ENCODE results near the gene SGCB. TPM values are rescaled to one million over a fixed set of nuclear protein-coding genes. Genes with fewer than 3 reads are reported as not detected.

SGCB gene
- total and polyA plus RNA-seq, 2 donors (not counting 1 experiment from before 2014, with no cell fraction given), result 2.3 to 9.7 TPM

- TF ChIP-seq CTCF (IDR thresholded peaks at IDR 0.05), result no peak
- Histone ChIP-seq H3K36me3 (replicated peaks in 1 of 2; ENCODE audit: control extremely low read depth in 1 of 2, control insufficient read depth in 1 of 2, extremely low read depth in 1 of 2, insufficient read depth in 2 of 2, low read length in 1 of 2) (no peaks in the 10 kb centered on the region), H2AFZ (ENCODE audit: insufficient read depth, low read depth, low read length, poor library complexity, severe bottlenecking) (no peak overlapping the region), H3K27me3 (replicated peaks in 1 of 4; ENCODE audit: control extremely low read depth in 1 of 4, control insufficient read depth in 3 of 4, insufficient read depth in 4 of 4, low read length in 3 of 4) (peaks cover 0 to 6% (median 5%) of the 10 kb centered on the region in 4 experiments), H3K9ac (ENCODE audit: low read length) (no peak overlapping the region), H3K79me2 (ENCODE audit: control insufficient read depth, insufficient read depth, low read length) (no peaks in the 10 kb centered on the region), H3K4me1 (ENCODE audit: control insufficient read depth in 2 of 2, insufficient read depth in 2 of 2, low read length in 2 of 2) (no peaks in the 10 kb centered on the region), H3K27ac (ENCODE audit: low read length in 2 of 2) (no peak overlapping the region), H4K20me1 (ENCODE audit: control insufficient read depth, insufficient read depth, low read length, poor library complexity, severe bottlenecking) (no peaks in the 10 kb centered on the region), H3K4me3 (ENCODE audit: control extremely low read depth in 1 of 5, extremely low read depth in 1 of 5, insufficient read depth in 1 of 5, low read depth in 2 of 5, low read length in 4 of 5) (no peak overlapping the region), H3K9me3 (ENCODE audit: control extremely low read depth in 1 of 3, control insufficient read depth in 2 of 3, insufficient read depth in 1 of 3, low read length in 2 of 3) (peaks cover 0 to 3% (median 0%) of the 10 kb centered on the region in 3 donors), H3K4me2 (replicated peaks; ENCODE audit: low read depth, low read length, poor library complexity, severe bottlenecking) (no peak overlapping the region)
- DNase-seq (no peak), ATAC-seq (ENCODE audit: low read depth) (no peak)
- CTCF ChIA-PET, result no interaction called here
- 12% methylated on average over 22 of the region's 26 CpGs for WGBS (ENCODE audit: insufficient coverage)
- intact Hi-C loops (cut with micrococcal nuclease), result no loop called here
- Mint-ChIP-seq H3K4me1 (no peaks in the 10 kb centered on the region), H3K27ac (no peak overlapping the region), H3K4me3 (no peak overlapping the region), H3K9me3 (ENCODE audit: insufficient read depth) (no peaks in the 10 kb centered on the region), H3K27me3 (peaks cover 23% of the 10 kb centered on the region)
- POLR2A ChIA-PET, result no interaction called here
Observed at GRCh38 chr4:52076731-52077130, 38.6 kb upstream of the SGCB start.

GRCh38 chr4:52071791-52072546, 33.9 kb upstream of the SGCB start:
- CTCF ChIA-PET, result no interaction called here
- no peaks in the 10 kb centered on the region for H3K36me3 ChIP-seq (replicated peaks in 1 of 2; ENCODE audit: control extremely low read depth in 1 of 2, control insufficient read depth in 1 of 2, extremely low read depth in 1 of 2, insufficient read depth in 2 of 2, low read length in 1 of 2)
- H3K27me3 ChIP-seq (replicated peaks in 1 of 4; ENCODE audit: control extremely low read depth in 1 of 4, control insufficient read depth in 3 of 4, insufficient read depth in 4 of 4, low read length in 3 of 4), result peaks cover 0 to 15% (median 5%) of the 10 kb centered on the region in 4 experiments
- no peak overlapping the region for H2AFZ ChIP-seq (ENCODE audit: insufficient read depth, low read depth, low read length, poor library complexity, severe bottlenecking)
- no peaks in the 10 kb centered on the region for H3K9me3 Mint-ChIP-seq (ENCODE audit: insufficient read depth)
- no peak for DNase-seq
- WGBS (ENCODE audit: insufficient coverage), result 77% methylated on average over 6 of the region's 10 CpGs
- ATAC-seq (ENCODE audit: low read depth), result no peak
- H3K4me3 ChIP-seq (ENCODE audit: control extremely low read depth in 1 of 5, extremely low read depth in 1 of 5, insufficient read depth in 1 of 5, low read depth in 2 of 5, low read length in 4 of 5), result no peak overlapping the region
- no peak overlapping the region for H3K4me2 ChIP-seq (replicated peaks; ENCODE audit: low read depth, low read length, poor library complexity, severe bottlenecking)
- no peaks in the 10 kb centered on the region for H4K20me1 ChIP-seq (ENCODE audit: control insufficient read depth, insufficient read depth, low read length, poor library complexity, severe bottlenecking)
- H3K4me3 Mint-ChIP-seq, result no peak overlapping the region
- TF ChIP-seq EZH2 (IDR thresholded peaks at IDR 0.05; ENCODE audit: borderline replicate concordance, insufficient read depth, low read depth, low read length, poor library complexity, severe bottlenecking) (no peak), CTCF (IDR thresholded peaks at IDR 0.05) (no peak)
- H3K4me1 ChIP-seq (ENCODE audit: control insufficient read depth in 2 of 2, insufficient read depth in 2 of 2, low read length in 2 of 2), result no peaks in the 10 kb centered on the region
- H3K27ac ChIP-seq (ENCODE audit: low read length in 2 of 2), result no peak overlapping the region
- peaks cover 27% of the 10 kb centered on the region for H3K27me3 Mint-ChIP-seq
- H3K4me1 Mint-ChIP-seq, result no peaks in the 10 kb centered on the region
- no peaks in the 10 kb centered on the region for H3K79me2 ChIP-seq (ENCODE audit: control insufficient read depth, insufficient read depth, low read length)
- intact Hi-C loops (cut with micrococcal nuclease), result no loop called here
- peaks cover 0 to 3% (median 0%) of the 10 kb centered on the region in 3 donors for H3K9me3 ChIP-seq (ENCODE audit: control extremely low read depth in 1 of 3, control insufficient read depth in 2 of 3, insufficient read depth in 1 of 3, low read length in 2 of 3)
- no peak overlapping the region for H3K27ac Mint-ChIP-seq
- POLR2A ChIA-PET, result no interaction called here
- no peak overlapping the region for H3K9ac ChIP-seq (ENCODE audit: low read length)

Data from B cell (primary cell).